Ectodermal cell (in vitro differentiated cells): ENCODE results near the gene SPRED3.

Source experiments
- H3K27ac ChIP-seq: 2 replicates; pipeline ENCODE4 v1.7.0; 2013; ENCODE audit warnings: mild to moderate bottlenecking, low read depth, low read length; ENCODE audit not compliant: insufficient read depth, poor library complexity, severe bottlenecking
- H3K27me3 ChIP-seq: 2 replicates; pipeline ENCODE4 v1.7.0; 2013; ENCODE audit warnings: mild to moderate bottlenecking, low read length; ENCODE audit not compliant: insufficient read depth, control insufficient read depth, poor library complexity, severe bottlenecking
- H3K36me3 ChIP-seq: one replicate; pipeline ENCODE4 v1.7.0; 2013; ENCODE audit warnings: low read length; ENCODE audit not compliant: control insufficient read depth, insufficient read depth
- H3K4me1 ChIP-seq: one replicate; pipeline ENCODE4 v1.7.0; 2013; ENCODE audit warnings: low read length; ENCODE audit not compliant: control insufficient read depth, insufficient read depth
- H3K4me3 ChIP-seq: 2 replicates; pipeline ENCODE4 v1.7.0; 2013; ENCODE audit warnings: low read depth, low read length, control low read depth; ENCODE audit not compliant: insufficient read depth
- H3K9me3 ChIP-seq: 2 replicates; pipeline ENCODE4 v1.7.0; 2013; ENCODE audit warnings: mild to moderate bottlenecking, low read length, moderate library complexity; ENCODE audit not compliant: control insufficient read depth
- WGBS, 2 experiments: methylation state at CpG; one replicate each; pipeline ENCODE4 v1.1.7; 2013; ENCODE audit warnings: missing lambda C conversion rate in 2 of 2; 5-methylcytosine and 5-hydroxymethylcytosine counted together

The SPRED3 gene

DNA sequence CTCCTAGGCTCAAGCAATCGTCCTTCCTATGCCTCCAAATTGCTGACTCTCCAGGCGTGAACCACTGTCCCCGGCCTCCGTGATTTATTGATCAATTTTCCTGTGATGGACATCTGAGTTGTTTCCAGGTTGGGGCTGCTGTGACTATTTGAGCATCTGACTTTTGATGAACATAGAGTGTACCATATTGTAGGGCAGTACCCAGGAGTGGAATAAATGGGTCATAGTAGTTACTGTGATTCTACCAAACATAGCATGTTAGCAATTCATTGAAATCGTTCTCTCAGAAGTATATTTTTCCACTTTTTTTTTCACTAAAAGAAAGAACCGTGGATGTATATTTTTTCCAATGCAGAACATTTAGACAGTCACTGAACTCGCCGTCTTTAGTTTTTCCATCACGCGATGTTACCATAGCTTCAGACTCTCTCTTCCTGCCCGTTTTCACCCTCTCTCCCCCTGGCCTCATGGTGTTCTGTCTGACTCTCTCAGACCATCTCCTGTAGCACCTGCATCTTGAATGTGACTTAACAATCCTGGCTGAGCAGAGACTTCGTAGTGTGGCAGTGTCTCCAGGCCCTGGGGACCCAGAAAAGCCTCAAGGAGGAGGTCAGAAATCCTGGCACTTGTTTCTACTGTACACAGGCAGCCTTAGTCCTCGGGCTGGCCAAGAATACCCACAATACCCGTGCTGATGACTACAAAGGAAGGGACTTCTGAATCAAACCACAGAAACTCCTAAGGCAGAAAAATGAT, 40.7 kb downstream of the SPRED3 start:
- 87 to 88% methylated on average over 14 of the region's 14 CpGs for WGBS, 2 experiments
- H3K36me3 ChIP-seq: no peaks in the 10 kb centered on the region
- H3K4me3 ChIP-seq: no peak overlapping the region
- peaks cover 12% of the 10 kb centered on the region for H3K4me1 ChIP-seq
- no peaks in the 10 kb centered on the region for H3K27me3 ChIP-seq
- H3K9me3 ChIP-seq: no peaks in the 10 kb centered on the region
- H3K27ac ChIP-seq: no peak overlapping the region

DNA sequence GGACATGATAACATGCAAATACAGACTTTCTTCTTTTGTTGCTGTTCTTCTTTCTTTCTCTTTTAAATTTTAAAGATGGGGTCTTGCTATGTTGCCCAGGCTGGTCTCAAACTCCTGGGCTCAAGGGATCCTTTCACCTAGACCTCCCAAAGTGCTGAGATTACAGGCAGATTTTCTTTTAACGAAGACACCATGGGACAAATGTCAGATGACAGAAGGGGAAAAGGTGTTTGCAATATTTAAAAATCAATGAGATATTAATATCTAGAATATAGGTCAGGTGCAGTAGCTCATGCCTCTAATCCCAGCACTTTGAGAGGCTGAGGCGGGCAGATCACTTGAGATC, 41.3 kb downstream of the SPRED3 start:
- no peak overlapping the region for H3K4me3 ChIP-seq
- peaks cover 18% of the 10 kb centered on the region for H3K4me1 ChIP-seq
- 92 to 100% methylated on average over 1 to 2 of the region's 2 CpGs for WGBS, 2 experiments
- no peaks in the 10 kb centered on the region for H3K27me3 ChIP-seq
- H3K27ac ChIP-seq: no peak overlapping the region
- no peaks in the 10 kb centered on the region for H3K36me3 ChIP-seq
- no peaks in the 10 kb centered on the region for H3K9me3 ChIP-seq

DNA sequence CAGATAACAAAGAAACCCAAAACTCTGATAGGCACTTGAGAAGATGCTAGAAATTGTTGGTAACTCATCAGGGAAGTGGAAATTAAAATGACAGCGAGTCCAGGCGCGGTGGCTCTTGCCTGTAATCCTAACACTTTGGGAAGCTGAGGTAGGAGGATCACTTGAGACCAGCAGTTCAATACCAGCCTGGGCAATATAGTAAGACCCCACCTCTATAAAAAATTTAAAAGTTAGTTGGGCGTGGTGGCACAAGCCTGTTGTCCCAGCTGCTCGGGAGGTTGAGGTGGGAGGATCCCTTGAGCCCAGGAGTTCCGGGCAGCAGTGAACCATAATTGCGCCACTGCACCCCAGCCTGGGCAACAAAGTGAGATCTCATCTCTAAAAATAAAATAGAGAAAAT, 42.4 kb downstream of the SPRED3 start:
- Histone ChIP-seq H3K36me3 (no peaks in the 10 kb centered on the region), H3K4me1 (peaks cover 18% of the 10 kb centered on the region), H3K9me3 (no peaks in the 10 kb centered on the region), H3K4me3 (no peak overlapping the region), H3K27me3 (no peaks in the 10 kb centered on the region), H3K27ac (no peak overlapping the region)
- WGBS, 2 experiments: 94 to 97% methylated on average over 7 of the region's 7 CpGs

DNA sequence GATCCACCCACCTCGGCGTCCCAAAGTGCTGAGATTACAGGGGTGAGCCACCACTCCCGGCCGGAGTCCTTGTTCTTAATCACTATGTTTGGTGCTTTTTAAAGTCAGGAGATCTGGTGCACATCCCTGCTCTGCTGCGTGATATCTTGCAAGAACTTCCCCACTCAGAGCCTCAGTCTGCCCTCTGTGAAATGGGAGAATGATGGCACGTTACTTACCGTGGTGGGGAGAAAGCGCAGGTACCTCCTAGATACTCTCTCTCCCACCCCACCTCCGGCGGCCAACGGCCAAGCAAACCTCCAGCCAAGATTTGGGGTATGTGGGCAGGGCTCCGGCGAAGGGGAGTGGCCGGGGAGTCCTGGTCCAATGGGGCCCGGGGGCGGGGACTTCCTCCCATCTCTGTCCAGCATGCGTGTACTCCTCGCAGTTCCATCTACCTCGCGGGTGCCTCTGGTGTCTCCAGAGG, 44.8 kb downstream of the SPRED3 start, which contains the start of gene RYR1:
TSS of gene RYR1 (plus strand) at position 424 of the 466 bp plus-strand sequence. CDS start 139 bp downstream, outside the sequence.
- peak within 1 kb of the TSS; percentile 5 for H3K4me3 ChIP-seq

DNA sequence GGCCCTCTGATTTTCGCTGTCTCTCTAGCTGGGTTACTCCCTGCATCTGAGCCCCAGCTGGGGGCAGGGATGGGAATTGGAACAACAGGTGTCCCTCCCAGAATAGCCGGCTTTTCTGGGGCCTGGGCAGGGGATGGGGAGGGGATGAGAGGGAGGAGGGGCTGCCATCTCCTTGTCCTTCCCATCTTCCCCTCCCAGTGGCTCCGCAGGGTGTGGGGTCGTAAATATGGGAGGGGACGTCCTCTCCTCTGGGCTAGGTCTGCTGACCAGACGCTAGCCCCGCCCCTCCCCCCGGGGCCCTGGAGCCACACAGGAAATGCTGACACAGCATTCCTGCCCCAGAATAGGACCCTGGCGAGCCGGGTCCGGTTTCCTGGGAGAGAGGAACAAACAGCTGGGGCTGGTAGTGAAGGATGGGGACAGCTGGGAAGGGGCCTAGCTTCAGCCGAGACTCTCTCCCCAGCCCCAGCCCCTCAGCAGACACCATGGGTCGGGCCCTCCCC, 46.1 kb downstream of the SPRED3 start:
- Histone ChIP-seq H3K9me3 (no peaks in the 10 kb centered on the region), H3K4me3 (peak overlapping the region; percentile 5), H3K4me1 (peaks cover 18% of the 10 kb centered on the region), H3K27ac (no peak overlapping the region), H3K36me3 (no peaks in the 10 kb centered on the region), H3K27me3 (no peaks in the 10 kb centered on the region)
- WGBS, 2 experiments: 3% methylated on average over 13 of the region's 13 CpGs

More for the DNA sequence above, 44.8 kb downstream of the SPRED3 start, which contains the start of gene RYR1:
- Histone ChIP-seq H3K36me3 (no peaks in the 10 kb centered on the region), H3K27ac (no peak within 1 kb of the TSS), H3K9me3 (no peaks in the 10 kb centered on the region), H3K27me3 (no peaks in the 10 kb centered on the region), H3K4me1 (peaks cover 18% of the 10 kb centered on the region)
- WGBS, 2 experiments: 17 to 20% methylated on average over 17 to 20 of the region's 20 CpGs

DNA sequence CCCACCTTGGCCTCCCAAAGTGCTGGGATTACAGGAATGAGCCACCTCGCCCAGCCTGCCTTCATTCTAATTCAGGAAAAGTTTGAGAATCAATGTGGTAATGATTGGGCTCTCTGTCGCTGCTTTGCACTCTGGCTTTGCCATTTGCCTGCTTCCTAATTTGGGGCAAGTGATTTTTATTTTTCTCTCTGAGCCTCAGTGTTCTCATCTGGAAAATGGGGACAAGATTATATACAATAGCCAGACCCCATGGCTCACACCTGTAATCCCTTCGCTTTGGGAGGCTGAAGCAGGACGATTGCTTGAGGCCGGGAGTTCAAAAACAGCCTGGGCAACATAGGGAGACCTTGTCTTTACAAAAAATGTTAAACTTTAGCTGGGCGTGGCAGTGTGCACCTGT, 48.8 kb downstream of the SPRED3 start:
- Histone ChIP-seq H3K27me3 (no peaks in the 10 kb centered on the region), H3K4me3 (no peak overlapping the region), H3K36me3 (no peaks in the 10 kb centered on the region), H3K4me1 (peaks cover 23% of the 10 kb centered on the region), H3K9me3 (no peaks in the 10 kb centered on the region), H3K27ac (no peak overlapping the region)
- 93 to 94% methylated on average over 6 of the region's 6 CpGs for WGBS, 2 experiments

DNA sequence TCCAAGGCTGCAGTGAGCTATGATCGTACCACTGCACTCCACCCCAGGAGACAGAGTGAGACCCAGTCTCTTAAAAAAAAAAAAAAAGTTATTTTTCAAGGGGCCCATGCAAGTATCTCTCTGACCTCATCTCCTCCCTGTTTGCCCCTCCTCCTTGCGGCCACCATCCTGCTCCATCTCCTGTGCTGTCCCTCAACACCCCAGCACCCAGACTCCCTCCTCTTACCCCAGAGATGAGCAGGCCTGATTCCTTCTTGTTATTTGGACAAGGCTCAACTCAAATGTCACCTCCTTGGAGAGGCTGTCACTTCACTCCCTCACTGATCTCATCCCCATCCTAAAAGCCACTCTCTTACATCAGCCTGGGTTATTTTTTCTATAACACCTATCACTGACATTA, 49.4 kb downstream of the SPRED3 start:
- Histone ChIP-seq H3K27ac (no peak overlapping the region), H3K4me3 (no peak overlapping the region), H3K4me1 (peaks cover 23% of the 10 kb centered on the region), H3K36me3 (no peaks in the 10 kb centered on the region), H3K27me3 (no peaks in the 10 kb centered on the region), H3K9me3 (no peaks in the 10 kb centered on the region)
- 85 to 89% methylated on average over 2 of the region's 2 CpGs for WGBS, 2 experiments

DNA sequence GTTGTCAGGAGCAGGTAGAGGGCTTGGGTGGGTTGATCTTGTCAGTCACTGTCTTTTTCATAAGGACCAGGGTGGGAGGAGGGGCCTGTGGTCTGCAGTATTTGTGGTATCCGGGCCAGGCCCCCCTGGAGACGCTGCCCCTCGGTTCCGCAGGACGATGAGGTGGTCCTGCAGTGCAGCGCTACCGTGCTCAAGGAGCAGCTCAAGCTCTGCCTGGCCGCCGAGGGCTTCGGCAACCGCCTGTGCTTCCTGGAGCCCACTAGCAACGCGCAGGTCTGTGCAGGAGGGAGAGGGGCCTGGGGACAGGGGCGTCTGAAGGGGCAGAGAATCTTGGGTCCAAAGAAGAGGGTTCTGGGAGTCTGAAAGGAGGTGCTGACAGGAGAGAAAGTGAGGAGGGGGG, 52.1 kb downstream of the SPRED3 start:
- Histone ChIP-seq H3K4me1 (peaks cover 5% of the 10 kb centered on the region), H3K27me3 (no peaks in the 10 kb centered on the region), H3K4me3 (no peak overlapping the region), H3K27ac (no peak overlapping the region), H3K9me3 (no peaks in the 10 kb centered on the region), H3K36me3 (no peaks in the 10 kb centered on the region)
- 87 to 89% methylated on average over 14 of the region's 14 CpGs for WGBS, 2 experiments

DNA sequence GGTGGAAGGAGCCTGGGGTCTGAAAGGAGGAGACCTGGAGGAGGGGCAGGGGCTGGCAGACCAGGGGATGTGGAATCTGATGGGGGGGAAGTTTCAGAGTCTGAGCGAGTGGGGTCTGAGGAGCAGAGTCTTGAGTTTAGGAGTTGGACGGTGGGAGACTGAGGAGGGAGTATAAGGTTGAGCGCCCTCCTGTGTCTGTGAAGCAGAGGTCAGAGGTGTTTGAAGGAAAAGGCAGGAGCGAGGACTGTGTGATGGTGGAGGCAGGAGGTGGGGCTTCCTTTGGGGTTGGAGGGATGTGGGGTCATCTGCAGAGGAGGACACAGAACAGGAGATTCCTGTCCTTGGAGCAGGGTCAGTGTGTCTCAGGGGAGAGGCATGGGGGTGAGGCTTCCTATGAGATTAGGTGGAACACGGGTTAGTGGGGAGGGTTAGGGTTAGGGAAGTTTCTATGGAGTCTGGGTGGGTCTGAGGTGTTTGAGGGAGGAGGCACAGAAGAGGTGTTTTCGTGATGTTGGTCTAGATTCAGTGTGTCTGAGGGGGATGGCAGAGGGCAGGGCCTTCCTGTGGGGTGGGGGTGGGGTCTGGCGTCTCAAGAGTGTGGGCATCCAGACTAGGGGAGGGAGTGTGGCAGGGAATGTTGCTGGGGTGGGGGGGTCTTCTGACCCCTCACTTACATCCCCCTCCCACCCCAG, 53.3 kb downstream of the SPRED3 start:
- H3K4me3 ChIP-seq: no peak overlapping the region
- no peaks in the 10 kb centered on the region for H3K36me3 ChIP-seq
- no peaks in the 10 kb centered on the region for H3K9me3 ChIP-seq
- no peak overlapping the region for H3K27ac ChIP-seq
- 42 to 51% methylated on average over 6 to 7 of the region's 7 CpGs for WGBS, 2 experiments
- peaks cover 5% of the 10 kb centered on the region for H3K4me1 ChIP-seq
- no peaks in the 10 kb centered on the region for H3K27me3 ChIP-seq

DNA sequence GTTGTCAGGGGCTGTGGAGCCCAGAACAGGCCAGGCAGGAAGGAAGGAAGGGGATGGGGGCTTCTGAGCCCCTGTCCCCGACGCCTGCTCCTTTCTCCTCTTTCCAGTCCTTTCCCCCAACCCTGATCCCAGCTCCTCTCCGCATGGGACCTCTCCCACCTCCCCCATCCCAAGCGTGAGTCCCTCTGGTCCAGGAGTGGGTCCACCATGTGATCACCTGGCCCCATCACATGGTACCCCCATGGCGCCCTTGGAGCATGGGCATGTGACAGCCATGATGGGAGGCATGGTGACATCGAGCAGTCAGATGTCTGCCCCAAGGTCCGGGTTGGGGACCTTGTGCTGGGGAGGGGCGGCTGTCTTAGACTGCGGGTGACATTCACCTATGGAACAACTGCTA, 54.2 kb downstream of the SPRED3 start:
- no peaks in the 10 kb centered on the region for H3K27me3 ChIP-seq
- WGBS, 2 experiments: 86% methylated on average over 9 of the region's 9 CpGs

More for the DNA sequence above, 54.2 kb downstream of the SPRED3 start:
- Histone ChIP-seq H3K27ac (no peak overlapping the region), H3K36me3 (no peaks in the 10 kb centered on the region), H3K4me1 (peaks cover 5% of the 10 kb centered on the region), H3K4me3 (no peak overlapping the region), H3K9me3 (no peaks in the 10 kb centered on the region)
